ENCODE results near the gene VEPH1.
"Not testable (repeated sequence)": the region's sequence is repeated elsewhere in the genome, so short reads cannot be mapped to it uniquely, and the experiment has no call there.

Gene VEPH1

GRCh38 chr3:157362348-157362747 lies 140.9 kb downstream of the VEPH1 start:
- Mint-ChIP-seq H3K27ac (ENCODE audit: low read depth) (no peak overlapping the region), H3K36me3 (ENCODE audit: insufficient read depth) (no peaks in the 10 kb centered on the region), H3K4me1 (no peaks in the 10 kb centered on the region), H3K4me3 (no peak overlapping the region), H3K9me3 (no peaks in the 10 kb centered on the region), H3K27me3 (peaks cover 20% of the 10 kb centered on the region)
- DNase-seq (ENCODE audit: low spot score in 2 of 2) (no peak), ATAC-seq (replicated peaks; ENCODE audit: extremely low read depth, poor library complexity, severe bottlenecking) (no peak)

- Mint-ChIP-seq H3K27me3 (peaks cover 19% of the 10 kb centered on the region), H3K4me3 (no peak overlapping the region), H3K36me3 (ENCODE audit: insufficient read depth) (peaks cover 2% of the 10 kb centered on the region), H3K4me1 (no peaks in the 10 kb centered on the region), H3K27ac (ENCODE audit: low read depth) (no peak overlapping the region), H3K9me3 (no peaks in the 10 kb centered on the region)
- no peak for ATAC-seq (replicated peaks; ENCODE audit: extremely low read depth, poor library complexity, severe bottlenecking)
- DNase-seq (ENCODE audit: low spot score in 2 of 2) = no peak
These were observed 143.2 kb downstream of the VEPH1 start for GRCh38 chr3:157360044-157360443.

GRCh38 chr3:157356541-157356940 lies 146.7 kb downstream of the VEPH1 start:
- Mint-ChIP-seq H3K4me3 (no peak overlapping the region), H3K27ac (ENCODE audit: low read depth) (no peak overlapping the region), H3K27me3 (peaks cover 19% of the 10 kb centered on the region), H3K4me1 (no peaks in the 10 kb centered on the region), H3K36me3 (ENCODE audit: insufficient read depth) (peaks cover 3% of the 10 kb centered on the region), H3K9me3 (no peaks in the 10 kb centered on the region)
- ATAC-seq (replicated peaks; ENCODE audit: extremely low read depth, poor library complexity, severe bottlenecking) (no peak), DNase-seq (ENCODE audit: low spot score in 2 of 2) (no peak)

DNA sequence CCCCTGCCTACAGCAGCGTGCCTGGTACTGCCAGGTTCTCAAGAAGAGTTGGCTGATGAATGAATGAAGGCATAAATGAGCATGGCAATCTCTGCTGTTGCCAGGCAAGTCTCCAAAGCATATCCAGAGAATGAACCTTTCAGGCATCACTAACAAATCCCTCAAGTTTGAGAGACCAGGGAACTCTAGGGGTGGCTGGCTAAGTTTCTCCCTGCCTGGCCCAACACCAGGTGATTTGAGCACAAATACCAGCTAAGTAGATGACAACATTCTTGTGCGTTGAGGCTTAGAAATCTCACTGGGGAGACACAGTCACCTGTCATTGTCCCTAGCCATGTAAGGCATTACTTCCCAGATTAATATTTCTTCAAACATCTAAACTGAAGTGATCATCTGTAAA lies 147.9 kb downstream of the VEPH1 start:
- no peak for DNase-seq (ENCODE audit: low spot score in 2 of 2)
- H3K36me3 Mint-ChIP-seq (ENCODE audit: insufficient read depth) = peaks cover 3% of the 10 kb centered on the region
- no peaks in the 10 kb centered on the region for H3K9me3 Mint-ChIP-seq
- no peak for ATAC-seq (replicated peaks; ENCODE audit: extremely low read depth, poor library complexity, severe bottlenecking)
- peaks cover 19% of the 10 kb centered on the region for H3K27me3 Mint-ChIP-seq
- H3K4me3 Mint-ChIP-seq = no peak overlapping the region
- no peaks in the 10 kb centered on the region for H3K4me1 Mint-ChIP-seq
- no peak overlapping the region for H3K27ac Mint-ChIP-seq (ENCODE audit: low read depth)

DNA sequence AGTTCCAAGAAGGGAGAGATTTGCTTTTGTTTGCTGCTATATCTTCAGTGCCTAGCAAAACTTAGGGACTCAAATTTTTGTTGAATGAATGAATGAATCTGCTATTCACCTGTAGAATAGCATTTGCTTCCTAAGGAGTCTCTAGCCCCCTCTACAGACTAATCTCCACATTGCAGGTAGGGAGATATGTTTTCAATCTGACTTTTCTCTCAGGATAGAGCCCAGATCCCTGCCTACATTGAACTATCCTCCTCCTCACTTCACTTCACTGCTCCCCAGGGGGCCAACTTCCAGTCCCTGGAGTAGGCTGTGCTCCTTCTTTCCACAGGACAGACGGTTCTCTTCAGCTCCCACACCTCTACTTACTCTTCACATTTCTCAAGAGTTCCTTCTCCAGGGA lies 148.5 kb downstream of the VEPH1 start:
- H3K9me3 Mint-ChIP-seq = peaks cover under 1% of the 10 kb centered on the region

DNA sequence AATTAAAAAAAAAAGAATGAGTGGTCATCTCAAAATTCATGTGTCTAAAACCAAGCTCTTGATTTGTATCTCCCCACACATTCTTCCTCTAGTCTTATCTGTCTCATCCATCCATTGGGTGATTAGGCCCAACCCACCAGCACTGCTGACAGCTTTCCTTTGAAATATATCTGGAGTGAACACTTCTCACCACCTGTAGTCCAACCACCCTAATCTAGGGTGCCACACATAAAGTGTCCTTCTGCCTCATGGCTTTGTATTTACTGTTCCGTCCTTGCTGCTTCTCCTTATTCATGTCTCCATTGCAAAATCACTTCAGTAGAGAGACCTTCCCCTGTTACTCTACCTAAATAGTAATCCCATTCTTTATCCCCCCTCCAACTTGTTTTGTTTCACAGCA lies 149.0 kb downstream of the VEPH1 start:
- DNase-seq (ENCODE audit: low spot score in 2 of 2) (no peak), ATAC-seq (replicated peaks; ENCODE audit: extremely low read depth, poor library complexity, severe bottlenecking) (no peak)
- Mint-ChIP-seq H3K9me3 (peaks cover 5% of the 10 kb centered on the region), H3K27me3 (peaks cover 19% of the 10 kb centered on the region), H3K4me1 (no peaks in the 10 kb centered on the region), H3K27ac (ENCODE audit: low read depth) (no peak overlapping the region), H3K4me3 (no peak overlapping the region), H3K36me3 (ENCODE audit: insufficient read depth) (peaks cover 3% of the 10 kb centered on the region)

More for the DNA sequence above, 148.5 kb downstream of the VEPH1 start:
- ATAC-seq (replicated peaks; ENCODE audit: extremely low read depth, poor library complexity, severe bottlenecking) = no peak
- DNase-seq (ENCODE audit: low spot score in 2 of 2) = no peak
- Mint-ChIP-seq H3K4me1 (no peaks in the 10 kb centered on the region), H3K27ac (ENCODE audit: low read depth) (no peak overlapping the region), H3K4me3 (no peak overlapping the region), H3K27me3 (peaks cover 19% of the 10 kb centered on the region), H3K36me3 (ENCODE audit: insufficient read depth) (peaks cover 3% of the 10 kb centered on the region)

DNA sequence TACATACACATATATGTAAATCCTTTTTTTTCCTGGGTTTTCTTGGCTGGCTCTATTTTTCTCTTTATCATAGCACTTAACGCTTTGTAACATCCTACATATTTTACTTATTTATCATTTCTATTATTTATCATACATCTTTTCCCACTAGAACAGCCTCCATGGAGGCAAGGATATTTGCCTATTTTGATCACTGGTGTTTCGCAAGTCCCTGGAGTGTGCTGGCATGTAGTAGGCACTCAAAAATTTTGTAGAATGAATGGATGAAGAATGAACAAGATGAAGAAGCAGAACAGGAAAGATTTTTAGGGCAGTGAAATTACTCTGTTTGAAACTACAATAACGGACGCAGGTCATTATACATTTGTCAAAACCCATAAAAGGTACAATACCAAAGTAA lies 149.6 kb downstream of the VEPH1 start:
- Mint-ChIP-seq H3K36me3 (ENCODE audit: insufficient read depth) (peaks cover 3% of the 10 kb centered on the region), H3K4me3 (no peak overlapping the region), H3K4me1 (no peaks in the 10 kb centered on the region), H3K9me3 (peaks cover 7% of the 10 kb centered on the region), H3K27me3 (peaks cover 19% of the 10 kb centered on the region), H3K27ac (ENCODE audit: low read depth) (no peak overlapping the region)
- ATAC-seq (replicated peaks; ENCODE audit: extremely low read depth, poor library complexity, severe bottlenecking) (no peak), DNase-seq (ENCODE audit: low spot score in 2 of 2) (no peak)

- no peak overlapping the region for H3K4me3 Mint-ChIP-seq
- H3K27ac Mint-ChIP-seq (ENCODE audit: low read depth) = no peak overlapping the region
- DNase-seq (ENCODE audit: low spot score in 2 of 2) = no peak
- H3K9me3 Mint-ChIP-seq = peaks cover 12% of the 10 kb centered on the region
- H3K4me1 Mint-ChIP-seq = no peaks in the 10 kb centered on the region
- peaks cover 3% of the 10 kb centered on the region for H3K36me3 Mint-ChIP-seq (ENCODE audit: insufficient read depth)
- peaks cover 10% of the 10 kb centered on the region for H3K27me3 Mint-ChIP-seq
- ATAC-seq (replicated peaks; ENCODE audit: extremely low read depth, poor library complexity, severe bottlenecking) = no peak
These were observed 151.2 kb downstream of the VEPH1 start for GRCh38 chr3:157351981-157352380.

DNA sequence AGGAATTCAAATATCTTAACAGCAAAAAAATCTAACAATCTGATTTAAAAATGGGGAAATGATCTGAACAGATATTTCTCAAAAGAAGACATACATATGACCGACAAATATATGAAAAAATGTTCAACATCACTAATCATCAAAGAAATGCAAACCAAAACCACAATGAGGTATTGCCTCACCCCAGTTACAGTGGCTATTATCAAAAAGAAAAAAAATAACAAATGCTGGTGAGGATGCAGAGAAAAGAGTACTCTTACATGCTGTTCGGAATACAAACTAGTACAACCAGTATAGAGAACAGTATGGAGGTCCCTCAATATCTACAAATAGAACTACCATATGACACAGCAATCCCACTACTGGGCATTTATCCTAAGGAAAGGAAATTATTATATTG lies 152.6 kb downstream of the VEPH1 start:
- peaks cover 12% of the 10 kb centered on the region for H3K9me3 Mint-ChIP-seq
- DNase-seq (ENCODE audit: low spot score in 2 of 2); H3K4me3 Mint-ChIP-seq; H3K36me3 Mint-ChIP-seq (ENCODE audit: insufficient read depth); H3K27ac Mint-ChIP-seq (ENCODE audit: low read depth); ATAC-seq (replicated peaks; ENCODE audit: extremely low read depth, poor library complexity, severe bottlenecking); H3K4me1 Mint-ChIP-seq; H3K27me3 Mint-ChIP-seq: not testable (repeated sequence)

DNA sequence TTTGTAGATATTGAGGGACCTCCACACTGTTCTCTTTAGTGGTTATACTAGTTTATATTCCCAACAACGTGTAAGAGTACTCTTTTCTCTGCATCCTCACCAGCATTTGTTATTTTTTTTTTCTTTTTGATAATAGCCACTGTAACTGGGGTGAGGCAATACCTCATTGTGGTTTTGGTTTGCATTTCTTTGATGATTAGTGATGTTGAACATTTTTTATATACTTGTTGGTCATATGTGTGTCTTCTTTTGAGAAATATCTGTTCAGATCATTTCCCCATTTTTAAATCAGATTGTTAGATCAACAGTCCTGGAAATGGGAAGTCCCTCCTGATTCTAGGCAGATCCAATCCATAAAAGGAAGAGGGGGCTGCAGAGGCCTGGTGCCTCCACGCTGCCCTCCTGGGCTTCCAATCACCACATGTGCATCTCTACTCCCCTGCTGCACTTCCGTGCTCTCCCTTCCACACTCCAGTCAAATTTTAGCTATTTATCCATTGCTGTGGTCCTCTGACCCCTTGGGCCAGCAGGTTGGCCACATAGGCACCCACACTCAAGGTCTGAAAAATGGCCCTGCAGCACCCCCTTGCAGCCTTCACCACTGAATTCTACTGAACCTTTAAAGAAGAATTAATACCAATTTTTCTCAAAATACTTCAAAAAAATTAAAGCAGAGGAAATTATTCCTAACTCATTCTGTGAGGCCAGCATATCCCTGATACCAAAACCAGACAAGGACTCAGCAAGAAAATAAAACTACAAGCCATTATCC lies 154.7 kb downstream of the VEPH1 start:
- H3K4me1 Mint-ChIP-seq; ATAC-seq (replicated peaks; ENCODE audit: extremely low read depth, poor library complexity, severe bottlenecking); DNase-seq (ENCODE audit: low spot score in 2 of 2): not testable (repeated sequence)

DNA sequence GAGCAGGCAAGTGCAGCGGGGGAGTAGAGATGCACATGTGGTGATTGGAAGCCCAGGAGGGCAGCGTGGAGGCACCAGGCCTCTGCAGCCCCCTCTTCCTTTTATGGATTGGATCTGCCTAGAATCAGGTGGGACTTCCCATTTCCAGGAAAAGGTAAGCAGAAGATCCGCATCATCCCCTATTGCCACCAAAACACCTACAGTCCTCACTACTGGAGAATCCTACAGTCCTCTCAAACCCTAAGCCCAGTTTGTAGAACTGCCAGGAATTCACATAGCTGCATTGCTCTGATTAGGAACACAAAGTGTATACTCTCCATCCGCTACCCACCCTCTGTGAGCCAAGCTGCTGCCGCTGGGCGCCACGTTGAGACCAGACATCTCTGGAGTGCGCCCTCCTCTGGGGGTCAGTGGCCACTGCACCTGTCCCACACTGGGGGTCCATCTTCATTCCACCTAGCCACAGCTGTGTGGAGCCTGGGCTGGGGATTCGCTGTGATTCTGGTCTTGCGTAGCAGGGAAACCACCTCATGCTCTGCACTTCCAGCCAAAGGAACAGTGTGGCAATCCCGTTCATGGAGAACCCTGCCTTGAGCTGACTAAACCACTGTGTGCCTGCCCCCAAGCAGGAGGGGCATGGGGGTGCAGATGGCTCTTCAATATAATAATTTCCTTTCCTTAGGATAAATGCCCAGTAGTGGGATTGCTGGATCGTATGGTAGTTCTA lies 155.5 kb downstream of the VEPH1 start:
- no peak for ATAC-seq (replicated peaks; ENCODE audit: extremely low read depth, poor library complexity, severe bottlenecking)
- H3K4me3 Mint-ChIP-seq = no peak overlapping the region
- no peak for DNase-seq (ENCODE audit: low spot score in 2 of 2)
- H3K9me3 Mint-ChIP-seq = peaks cover 12% of the 10 kb centered on the region
- H3K27ac Mint-ChIP-seq (ENCODE audit: low read depth) = no peak overlapping the region
- no peaks in the 10 kb centered on the region for H3K36me3 Mint-ChIP-seq (ENCODE audit: insufficient read depth)
- H3K4me1 Mint-ChIP-seq = no peaks in the 10 kb centered on the region
- H3K27me3 Mint-ChIP-seq = no peaks in the 10 kb centered on the region

More for the DNA sequence above, 154.7 kb downstream of the VEPH1 start:
- H3K27me3 Mint-ChIP-seq; H3K4me3 Mint-ChIP-seq; H3K36me3 Mint-ChIP-seq (ENCODE audit: insufficient read depth); H3K27ac Mint-ChIP-seq (ENCODE audit: low read depth): not testable (repeated sequence)
- H3K9me3 Mint-ChIP-seq = peaks cover 12% of the 10 kb centered on the region

DNA sequence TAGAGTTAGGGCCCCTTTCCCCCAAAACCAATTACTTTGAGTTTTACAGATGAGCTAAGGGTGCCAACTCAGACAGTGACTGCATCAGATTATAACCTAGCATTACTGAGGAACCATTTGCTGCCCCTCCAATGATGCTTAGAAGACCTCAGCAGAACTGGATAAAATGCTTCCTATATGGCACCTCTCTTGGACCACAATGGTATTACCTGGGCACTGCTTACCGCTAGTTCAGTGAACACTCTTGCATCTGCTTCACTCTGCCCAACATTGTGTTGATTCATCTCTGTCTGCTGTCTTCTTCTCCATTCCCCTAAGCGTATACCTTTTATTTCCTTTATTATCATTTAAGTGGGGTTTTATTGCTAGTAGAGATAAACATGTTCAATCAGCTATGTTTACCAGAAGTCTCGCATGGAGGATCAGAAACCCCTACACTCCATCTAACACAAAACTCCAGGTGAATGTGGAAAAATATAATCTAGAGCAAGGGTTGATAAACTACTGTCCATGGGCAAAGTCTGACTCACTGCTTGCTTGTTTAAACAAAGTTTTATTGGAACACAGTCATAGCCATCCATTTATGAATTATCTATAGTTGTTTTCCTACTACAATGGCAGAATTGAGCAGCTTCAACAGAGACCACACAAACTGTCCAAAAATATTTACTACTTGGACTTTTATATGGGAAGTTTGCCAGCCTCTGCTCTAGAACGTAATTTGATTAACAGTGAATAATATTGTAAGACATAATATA lies 166.8 kb downstream of the VEPH1 start:
- Mint-ChIP-seq H3K4me3 (no peak overlapping the region), H3K27me3 (no peaks in the 10 kb centered on the region), H3K4me1 (no peaks in the 10 kb centered on the region), H3K27ac (ENCODE audit: low read depth) (no peak overlapping the region), H3K9me3 (no peaks in the 10 kb centered on the region), H3K36me3 (ENCODE audit: insufficient read depth) (no peaks in the 10 kb centered on the region)
- no peak for ATAC-seq (replicated peaks; ENCODE audit: extremely low read depth, poor library complexity, severe bottlenecking)
- no peak for DNase-seq (ENCODE audit: low spot score in 2 of 2)

Data from central memory CD8-positive, alpha-beta T cell (primary cell).